Activated T-cell treated with anti-CD3 and anti-CD28 coated beads for 1 hour (primary cell): ENCODE data around the gene ZNHIT3.
"Not testable (repeated sequence)": the region's sequence is repeated elsewhere in the genome, so short reads cannot be mapped to it uniquely, and the experiment has no call there.

Experiments used
- DNase-seq: peaks from one replicate; pipeline ENCODE4 v3.0.0-alpha.2; 2020; ENCODE audit warnings: low read depth

Gene ZNHIT3

DNA sequence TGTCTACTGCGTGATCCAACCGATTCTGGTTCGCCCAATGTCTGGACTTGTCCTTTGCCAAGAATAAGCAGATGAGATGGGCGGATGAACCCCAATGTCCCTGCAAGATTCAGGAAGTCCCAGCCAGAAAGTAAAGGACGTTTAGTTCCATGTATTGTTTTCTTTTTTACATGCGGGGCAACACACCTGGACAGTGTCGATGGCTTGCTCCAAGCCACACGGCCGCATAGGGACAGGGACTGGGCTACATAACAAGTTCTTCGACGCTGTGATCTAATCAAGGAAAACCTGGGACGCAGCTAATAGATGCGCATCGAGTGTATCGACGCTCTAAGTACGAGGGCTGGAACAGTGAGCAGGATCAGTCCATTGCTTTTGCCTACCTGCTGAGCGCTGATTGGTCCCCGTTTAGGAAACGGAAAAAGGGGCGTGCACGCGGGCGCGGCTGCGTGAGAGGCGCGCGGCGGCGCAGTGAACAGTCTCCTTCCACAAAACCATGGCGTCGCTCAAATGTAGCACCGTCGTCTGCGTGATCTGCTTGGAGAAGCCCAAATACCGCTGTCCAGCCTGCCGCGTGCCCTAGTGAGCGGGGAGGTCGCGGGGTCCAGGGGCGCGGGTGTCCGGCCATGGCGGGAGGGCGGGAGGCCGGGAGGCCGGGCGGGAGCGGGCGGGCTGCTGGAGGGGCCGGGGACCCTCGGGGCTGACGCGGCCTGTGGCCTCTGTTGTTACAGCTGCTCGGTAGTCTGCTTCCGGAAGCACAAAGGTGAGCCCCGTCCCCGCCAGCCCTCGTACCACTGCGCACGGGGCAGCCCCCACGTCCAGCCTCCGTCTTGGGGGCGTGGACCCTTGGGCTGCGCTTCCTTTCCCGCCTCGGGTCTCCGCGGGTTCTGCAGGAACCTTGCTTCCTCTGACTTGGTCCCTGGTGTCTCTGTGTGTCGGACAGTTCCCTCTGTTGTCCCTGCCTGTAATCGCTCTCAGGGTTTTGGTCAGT is at the start of gene ZNHIT3:
Gene ZNHIT3, plus strand, starts transcription at position 478 of the 991 bp plus-strand sequence. Its CDS starts 19 bp downstream, at position 497.
- DNase-seq, result peak; percentile 88

DNA sequence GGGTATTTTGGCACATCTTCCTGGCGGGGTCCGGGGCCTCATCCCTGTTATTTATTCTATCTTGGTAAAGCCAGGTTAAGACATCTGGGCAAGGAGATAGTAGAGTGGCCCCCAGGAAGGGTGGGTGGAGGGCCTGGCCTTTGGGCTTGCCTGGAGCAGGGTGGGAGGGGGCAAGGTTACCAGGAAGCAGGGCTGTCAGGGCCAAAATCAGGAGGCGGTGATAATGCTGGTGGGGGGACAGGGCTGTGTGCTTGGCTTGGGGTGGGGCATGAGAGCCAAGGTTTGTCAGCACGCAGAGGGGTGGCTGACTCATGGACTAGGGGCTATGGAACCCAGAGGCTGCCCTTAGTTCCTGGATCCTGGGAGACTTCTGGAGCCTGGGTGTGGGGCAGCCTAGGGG is 44.7 kb upstream of the ZNHIT3 start:
- not testable (repeated sequence) for DNase-seq

DNA sequence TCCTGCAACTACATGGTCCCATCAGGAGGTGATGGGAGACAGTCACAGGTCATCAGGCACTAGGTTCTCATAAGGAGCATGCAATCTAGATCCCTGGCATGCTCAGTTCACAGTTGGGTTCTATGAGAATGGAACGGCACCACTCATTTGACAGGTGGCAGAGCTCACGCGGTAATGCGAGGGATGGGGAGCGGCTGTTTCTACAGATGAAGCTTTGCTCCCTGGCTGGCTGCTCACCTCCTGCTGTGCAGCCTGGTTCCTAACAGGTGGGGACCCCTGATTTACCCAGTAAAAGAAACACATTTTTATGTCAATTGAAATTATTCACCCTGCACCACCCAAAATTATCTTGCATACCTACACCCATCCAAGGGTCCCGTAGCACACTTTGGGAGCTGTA is 42.7 kb upstream of the ZNHIT3 start:
- DNase-seq, result no peak

DNA sequence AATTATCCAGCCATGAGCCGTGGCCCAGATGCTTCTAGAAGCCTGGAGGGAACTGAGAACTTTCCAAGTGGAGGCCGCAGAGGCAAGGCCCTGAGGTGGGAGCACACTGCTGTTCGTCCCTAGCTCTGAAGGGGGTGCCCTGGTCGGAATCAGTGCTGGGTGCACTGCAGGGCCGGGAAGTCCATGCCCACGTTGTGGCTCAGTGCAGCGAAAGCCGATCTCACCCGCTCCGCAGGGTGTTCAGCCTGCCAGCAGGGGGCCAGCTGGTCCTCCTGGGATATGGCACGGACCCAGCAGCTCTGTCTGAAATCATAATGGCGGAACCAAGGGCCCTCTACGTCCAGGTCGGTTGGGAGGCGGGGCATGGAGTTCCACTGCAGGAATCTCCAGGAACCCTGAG is 36.5 kb upstream of the ZNHIT3 start:
- DNase-seq, result not testable (repeated sequence)

DNA sequence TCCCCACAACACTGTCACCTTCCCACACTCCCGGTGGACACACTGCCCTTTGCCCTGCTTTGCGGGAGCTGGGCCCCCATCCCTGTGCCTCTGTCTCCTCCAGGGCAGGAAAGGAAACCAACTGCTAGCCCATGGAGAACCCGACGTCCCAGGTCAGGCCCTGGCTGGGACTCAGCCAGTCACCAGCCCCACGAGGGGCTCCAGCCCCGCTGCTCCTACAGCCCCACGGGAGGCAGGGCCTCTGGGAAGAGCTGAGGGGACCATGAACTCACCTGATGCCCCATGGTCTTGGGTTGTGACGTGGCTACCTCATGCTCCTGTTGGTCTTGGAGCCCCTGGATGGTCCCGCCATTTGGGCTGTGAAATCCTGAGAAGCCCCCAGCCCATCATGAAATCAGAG is 33.6 kb upstream of the ZNHIT3 start:
- not testable (repeated sequence) for DNase-seq

DNA sequence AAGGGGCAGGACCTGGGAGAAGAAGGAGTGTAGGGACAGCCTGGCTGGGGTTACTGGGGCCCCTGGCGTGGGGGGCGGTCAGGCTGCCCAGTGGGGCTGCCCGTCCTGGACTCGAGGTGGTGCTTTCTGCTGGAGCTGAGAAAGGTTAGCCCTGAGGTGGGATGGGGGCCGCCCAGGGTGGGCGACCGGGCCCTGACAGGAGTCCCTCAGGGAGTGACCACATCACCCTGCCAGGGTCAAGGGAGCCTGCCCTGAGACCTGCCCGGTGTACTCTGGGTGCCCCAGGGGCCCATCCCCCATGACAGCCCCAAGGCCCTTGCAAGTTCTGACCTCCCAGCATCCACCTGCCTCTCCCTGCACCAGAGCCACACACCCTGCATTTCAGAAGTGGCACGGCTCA is 28.8 kb upstream of the ZNHIT3 start:
- DNase-seq, result not testable (repeated sequence)

DNA sequence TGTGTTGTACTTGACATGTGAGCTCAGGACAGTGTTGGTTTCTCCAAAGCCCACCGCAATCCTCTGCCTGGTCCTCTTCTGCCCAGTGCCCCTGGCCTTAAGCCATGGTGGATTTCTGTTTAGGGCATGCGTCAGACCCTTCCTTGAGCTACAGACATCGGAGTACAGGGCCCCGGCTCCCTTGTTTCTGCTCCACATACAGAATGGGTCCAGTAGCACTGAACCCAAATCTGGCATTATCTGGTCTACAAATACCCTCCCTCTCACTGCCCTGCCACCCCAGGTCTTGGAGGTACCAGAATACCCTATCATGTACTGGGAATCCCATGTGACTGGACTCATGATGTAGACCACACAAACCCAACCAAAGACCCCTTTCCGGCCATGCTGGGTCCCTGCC is 27.4 kb upstream of the ZNHIT3 start:
- DNase-seq, result no peak

DNA sequence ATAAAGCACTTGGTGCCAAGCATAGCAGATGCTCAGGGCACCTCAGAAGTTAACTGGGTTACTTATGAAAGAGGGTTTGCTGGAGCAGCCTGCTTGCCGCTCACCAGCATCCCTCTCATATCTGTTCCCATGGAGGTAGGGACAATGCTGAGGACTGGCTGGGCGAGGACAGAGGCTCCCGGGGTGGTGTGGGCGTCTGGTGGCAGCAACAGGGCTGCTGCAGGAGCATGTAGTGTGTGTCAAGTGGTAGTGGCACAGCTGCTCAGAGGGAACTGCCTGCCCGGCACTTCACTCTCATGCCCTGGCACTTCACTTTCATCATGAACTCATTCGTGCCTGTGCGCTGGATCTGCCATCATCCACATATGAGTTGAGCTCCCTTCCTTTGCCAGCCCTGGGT is 26.9 kb upstream of the ZNHIT3 start:
- no peak for DNase-seq

DNA sequence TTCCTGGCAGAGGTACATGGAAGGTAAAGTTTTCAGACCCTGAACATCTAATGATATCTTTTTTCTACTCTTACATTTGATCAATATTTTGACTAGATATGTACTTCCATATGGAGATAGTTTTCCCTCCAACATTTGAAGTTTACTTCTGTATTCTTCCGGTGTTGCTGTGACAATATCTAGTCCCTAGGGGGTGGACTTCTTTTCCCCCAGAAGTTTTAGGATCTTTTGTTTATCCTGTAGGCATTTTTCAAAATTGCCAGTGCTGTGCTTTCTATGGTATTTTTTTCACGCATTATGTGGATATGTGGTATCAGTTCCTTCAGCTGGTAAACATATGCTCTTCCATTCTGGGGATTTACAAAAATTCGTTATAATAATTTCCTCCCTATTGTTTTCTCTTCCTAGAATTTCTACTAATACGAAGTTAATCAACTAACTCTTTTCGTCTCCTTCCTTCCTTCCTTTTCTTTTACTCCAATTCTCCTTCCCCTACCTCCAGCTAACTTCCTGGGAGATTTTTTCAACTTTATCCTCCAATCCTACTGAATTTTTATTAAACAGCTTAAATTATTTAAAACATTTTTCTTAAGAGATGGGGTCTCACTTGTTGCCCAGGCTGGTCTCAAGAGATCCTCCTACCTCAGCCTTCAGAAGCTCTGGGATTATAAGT is 26.1 kb upstream of the ZNHIT3 start:
- DNase-seq, result no peak

DNA sequence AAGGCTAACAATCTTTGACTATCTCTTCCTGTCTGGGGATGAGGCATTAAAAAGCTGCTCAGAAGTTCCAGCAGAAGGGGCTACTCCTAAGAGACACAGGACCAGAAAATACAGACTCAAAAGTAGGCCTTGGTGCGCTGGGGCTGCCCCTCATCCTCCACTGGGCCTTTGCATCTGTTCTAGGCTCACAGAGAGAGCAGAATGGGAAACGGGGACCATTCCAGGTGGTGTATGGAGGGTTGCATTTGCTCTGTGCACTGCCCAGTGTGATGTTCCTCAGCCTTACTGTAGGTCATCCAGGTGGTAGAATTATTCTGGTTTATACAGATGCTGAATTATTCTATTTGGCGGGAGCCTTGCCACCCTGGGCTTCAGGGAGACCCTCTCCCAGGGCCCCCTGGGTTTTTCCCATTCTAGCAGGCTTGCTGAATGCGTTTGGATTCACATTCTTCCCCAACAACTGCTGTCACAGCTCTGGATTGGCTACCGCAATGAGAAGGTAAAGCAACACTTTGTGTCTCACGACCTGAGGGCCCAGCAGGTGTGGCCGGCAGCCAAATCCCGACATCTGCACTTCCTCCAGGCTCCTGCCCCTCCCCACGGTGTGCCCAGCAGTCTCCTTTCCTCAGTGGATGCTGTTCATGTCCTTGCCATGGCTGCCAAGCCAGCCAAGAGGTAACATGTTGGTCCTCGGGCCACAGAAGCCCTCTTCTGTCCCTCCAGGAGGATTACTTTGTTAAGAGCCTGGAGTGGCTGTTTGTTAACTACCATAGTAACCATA is 25.0 kb upstream of the ZNHIT3 start:
- DNase-seq, result no peak

DNA sequence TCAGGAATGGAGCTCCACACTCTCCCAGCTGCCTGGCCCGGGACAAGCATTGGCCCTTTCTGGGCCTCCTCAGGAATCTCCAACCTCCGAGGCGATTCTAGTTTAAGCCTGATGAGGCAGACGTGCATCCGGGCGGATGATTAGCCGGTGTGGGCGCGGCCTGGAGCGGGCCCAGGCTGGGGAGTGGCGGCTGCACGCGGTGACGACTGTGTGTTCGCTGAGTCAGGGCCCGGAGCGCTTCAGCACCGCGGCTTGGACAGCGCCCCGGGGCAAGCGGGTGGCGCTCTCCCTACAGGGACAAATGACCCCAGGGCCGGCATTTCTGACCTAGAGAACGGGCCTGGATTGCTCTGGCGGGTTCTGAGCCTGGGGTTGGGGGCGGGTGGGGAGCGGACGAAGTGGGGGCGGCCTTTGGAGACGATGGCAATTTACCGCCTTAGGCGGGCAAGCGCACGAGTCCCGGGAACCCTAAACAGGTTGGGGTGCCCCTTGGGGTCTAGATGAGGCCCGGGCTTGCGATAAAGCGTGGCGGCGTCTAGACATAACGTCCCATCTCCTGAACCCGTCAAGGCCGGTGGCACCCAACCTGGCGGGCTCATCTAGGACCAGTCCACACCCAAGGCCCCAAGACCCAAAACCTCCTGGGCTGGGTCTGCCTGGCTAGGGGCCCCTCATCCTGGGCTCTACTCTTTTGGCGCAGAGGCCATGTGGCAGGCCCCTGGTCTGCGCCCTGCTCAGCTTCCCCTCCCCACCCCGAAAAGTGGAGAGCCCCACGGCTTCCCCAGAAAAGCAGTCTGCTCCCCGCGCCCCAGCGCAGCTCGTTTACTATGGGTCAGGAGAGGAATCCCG is 22.3 kb upstream of the ZNHIT3 start:
- DNase-seq, result no peak

DNA sequence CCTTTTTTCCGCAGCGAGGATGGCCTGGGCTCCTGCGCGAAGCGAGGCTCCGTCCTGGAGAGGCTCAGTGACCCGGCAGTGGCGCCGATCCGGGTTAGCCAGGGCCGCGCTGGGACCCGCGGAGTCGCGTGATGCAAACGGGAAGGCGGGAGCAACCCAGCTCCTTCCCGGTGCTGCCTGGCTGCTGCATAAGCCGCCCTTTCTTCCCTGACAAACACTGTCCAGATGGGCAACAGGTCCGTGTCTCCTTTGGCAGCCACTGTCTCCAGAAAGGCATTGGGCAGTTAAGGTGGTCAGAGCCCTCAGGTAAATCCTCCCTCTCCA is 21.8 kb upstream of the ZNHIT3 start:
- no peak for DNase-seq

DNA sequence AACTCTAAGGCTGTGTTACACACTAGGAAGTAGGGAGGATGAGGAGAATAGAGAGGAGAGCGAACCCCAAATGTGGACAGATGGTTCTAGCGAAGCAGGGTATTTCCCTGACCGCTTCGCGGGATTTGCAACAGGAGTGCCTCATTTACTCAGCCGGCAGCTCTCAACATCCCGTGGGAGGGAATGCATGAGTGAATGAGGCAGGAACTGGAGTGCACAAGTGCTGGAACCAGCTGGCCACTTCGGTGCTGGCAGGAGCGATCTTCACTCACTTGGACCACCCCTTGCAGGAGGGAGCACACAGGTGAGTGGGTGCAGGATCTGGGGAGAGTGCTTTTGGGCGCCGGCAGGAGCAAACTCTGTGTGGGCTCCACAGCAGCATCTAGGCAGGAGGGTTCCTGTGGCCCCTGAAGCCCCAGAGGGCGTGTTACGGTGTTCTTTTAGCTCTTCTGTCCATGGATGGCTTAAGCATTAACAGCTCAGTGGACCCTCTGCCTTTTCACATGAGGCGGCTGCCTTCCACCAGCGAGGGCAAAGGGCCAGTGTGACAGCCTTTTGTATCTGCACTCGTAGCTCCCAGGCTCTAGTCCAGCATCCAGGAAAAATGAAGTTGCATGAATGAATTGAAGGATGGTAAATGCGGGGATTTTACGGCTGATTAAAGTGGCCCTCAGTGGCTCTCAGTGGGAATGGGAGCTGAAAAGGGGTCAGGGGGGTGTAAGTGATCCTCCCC is 17.4 kb upstream of the ZNHIT3 start:
- DNase-seq, result no peak

DNA sequence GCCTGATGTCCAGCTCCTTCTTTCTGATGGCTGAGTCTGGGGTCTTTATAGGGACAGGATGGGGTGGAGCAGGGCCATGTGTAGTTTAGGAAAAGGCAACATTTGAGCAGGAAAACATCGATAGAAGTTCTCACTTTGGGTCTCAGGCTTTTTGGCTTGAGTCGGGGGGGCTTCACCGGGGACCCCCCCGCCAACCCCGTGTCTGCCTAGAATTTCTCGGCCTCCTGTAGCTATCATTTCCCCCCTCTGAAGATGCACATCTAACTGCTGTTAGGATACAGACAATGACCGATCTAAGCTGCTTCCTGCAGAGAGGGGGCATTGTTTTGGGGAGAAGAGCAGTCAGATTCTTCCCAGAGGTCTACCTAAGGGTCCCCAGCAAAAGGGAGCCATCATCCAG is 16.7 kb upstream of the ZNHIT3 start:
- DNase-seq, result no peak

DNA sequence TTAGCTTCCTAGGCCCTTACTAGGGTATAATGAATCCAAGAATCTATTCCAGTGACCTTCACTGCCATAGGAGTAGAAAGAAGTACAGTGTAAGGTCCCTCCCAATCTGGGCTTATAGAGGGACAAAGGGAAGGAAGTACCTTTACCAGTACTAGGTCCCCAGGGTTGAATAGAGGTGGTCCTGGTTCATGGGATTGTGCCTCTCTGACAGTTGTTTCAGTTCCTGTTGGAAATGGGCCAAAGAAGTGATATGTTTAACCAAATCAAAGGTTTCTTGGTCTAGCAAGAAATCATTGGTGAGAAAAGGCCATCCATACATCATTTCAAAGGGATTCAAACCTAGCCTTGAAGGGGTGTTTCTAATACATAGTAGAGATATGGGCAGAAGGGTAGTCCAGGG is 16.0 kb upstream of the ZNHIT3 start:
- no peak for DNase-seq

DNA sequence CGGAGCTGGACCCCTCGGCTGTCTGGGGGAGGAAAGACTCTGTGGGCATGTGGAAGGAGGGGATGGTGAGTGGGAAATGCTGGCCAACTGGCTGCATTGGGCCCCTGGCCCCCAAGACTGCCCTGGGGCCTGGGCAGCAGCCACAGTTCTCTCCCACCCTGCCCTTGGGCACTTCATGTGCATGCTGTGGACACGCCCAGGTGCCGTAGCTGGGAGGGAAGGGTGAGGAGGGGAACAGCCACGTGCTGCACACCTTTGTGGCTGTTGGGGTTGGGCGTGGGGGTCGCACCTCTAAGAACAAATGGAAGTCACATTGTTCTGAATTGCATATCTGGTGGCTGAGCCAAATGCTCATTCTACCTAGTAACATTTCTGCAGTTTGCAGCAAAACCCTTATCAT is 11.9 kb upstream of the ZNHIT3 start:
- no peak for DNase-seq

DNA sequence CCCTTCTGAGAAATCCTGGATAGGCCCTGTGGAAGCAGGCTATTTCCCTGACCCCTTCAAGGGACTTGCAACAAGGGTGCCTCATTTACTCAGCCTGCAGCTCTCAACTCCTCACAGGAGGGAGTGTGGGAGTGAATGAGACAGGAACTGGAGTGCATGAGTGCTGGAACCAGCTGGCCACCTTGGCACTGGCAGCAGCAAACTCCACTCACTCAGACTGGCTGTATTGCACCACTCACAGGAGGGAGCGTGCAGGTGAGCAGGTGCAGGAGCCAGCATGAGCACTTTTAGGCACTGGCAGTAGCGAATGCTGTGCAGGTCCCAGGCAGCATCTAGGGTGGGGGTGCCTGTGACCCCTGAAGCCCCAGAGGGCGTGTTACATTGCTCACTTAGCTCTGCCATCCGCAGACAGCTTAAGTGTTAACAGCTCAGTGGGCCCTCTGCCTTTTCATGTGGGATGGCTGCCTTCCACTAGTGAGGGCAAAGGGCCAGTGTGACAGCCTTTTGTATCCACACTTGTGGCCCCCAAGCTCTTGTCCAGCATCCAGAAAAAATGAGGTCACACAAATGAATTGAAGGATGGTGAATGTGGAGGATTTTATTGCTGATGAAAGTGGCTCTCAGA is 11.0 kb upstream of the ZNHIT3 start:
- no peak for DNase-seq

DNA sequence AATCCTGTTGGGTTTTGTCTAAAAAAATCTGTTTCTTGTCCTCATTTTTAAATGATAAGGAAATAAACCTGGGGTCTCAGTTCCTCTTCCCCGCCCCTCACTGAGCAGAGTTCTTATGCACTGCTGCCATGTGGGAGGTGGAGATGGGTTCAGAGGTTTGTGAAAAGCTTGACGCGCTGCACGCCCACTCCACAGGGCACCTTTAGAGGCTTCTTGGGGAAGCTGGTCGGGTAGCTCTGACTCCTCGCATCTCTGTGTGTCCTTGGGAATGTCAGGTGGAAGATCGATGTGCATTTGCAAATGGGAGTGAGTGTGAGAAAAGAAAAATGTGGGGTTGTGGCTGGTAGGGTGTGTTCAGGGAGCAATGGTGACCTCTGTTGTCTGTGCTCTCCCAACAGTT is 4.7 kb upstream of the ZNHIT3 start:
- no peak for DNase-seq

DNA sequence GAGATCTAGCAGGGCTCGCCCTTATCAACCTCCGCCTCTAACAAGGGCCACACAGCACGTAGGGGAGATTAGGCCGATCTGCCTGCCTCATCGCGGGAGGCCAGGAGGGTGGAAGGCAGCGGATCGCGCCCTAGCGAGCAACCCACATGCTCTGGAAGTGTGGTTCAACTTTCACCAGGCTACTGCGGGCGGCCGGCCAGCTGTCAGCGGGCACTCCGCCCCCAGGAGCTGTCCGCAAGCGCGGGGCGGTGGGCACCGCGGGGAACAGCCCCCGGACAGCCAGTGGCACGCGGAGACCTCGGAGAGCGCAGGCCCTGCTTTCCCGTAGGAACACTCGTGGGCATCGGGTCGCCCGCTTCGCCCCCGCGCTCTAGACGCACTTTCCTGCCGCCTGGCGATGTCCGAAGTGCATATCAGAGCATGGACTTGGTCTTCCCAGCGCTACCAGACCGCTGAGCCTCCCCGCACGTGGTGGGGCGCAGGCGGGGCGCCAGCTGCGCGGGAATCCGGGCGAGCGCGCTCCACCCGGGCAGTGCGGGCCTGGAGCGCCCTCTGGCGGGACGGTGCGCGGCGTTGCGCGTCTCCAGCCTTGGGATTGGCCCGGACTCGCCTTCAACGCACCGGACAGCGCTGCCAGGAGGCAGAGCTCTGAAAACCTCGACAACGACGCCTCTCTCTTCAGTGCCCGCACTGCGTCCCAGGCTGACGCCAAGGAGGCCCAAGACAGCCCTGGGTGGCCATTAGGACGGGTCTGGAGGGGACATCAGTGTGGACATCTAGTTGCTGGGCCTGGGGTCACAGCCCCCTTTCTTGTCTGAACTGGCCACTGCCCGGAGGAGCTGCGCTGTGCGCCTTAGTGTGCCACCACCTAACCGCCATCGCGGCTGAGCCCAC is 3.6 kb upstream of the ZNHIT3 start:
- DNase-seq, result peak; percentile 73
